SW480 (cell line): ENCODE results near the gene NEAT1.

Experiments
- DNase-seq: peaks from one replicate; pipeline ENCODE4 v3.0.0-alpha.2; 2016; ENCODE audit warnings: low spot score

The NEAT1 gene

DNA sequence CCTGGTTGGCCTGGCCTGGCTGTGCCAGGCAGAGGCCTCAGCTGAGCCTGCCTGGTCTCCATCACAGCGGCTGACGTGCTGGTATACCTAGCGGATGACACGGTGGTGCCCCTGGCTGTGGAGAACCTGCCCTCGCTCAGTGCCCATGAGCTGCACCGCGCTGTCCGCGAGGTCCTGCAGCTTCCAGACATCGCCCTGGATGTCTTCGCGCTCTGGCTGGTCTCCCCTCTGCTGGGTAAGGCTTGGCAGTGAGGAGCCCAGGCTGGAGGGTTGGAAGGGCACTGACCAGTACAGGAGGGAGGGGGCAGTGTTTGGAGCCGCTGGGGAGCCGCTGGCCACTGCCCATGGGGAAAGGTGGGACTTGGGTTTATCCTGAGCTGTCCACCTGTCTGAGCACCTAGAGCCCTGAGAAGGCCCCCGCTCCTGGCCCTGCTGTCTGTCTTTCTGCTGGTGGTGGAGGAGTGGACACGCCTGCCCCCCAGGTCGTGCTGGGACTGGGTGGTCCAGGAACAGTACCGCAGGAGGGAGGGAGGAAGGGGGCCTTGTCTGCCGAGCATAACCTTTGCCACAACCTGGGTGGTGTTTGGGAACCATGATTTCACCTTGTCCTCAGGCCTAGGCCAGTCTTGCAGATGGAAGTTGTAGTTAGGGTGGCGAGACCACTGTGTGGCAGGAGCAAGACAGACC lies 33.2 kb upstream of the NEAT1 start:
- DNase-seq = no peak

- DNase-seq = no peak
Measured at GRCh38 chr11:65390099-65390941, 32.3 kb upstream of the NEAT1 start.

GRCh38 chr11:65390996-65391395 lies 31.6 kb upstream of the NEAT1 start:
- DNase-seq = no peak

- DNase-seq = no peak
Measured at GRCh38 chr11:65392186-65392829, 30.3 kb upstream of the NEAT1 start.

GRCh38 chr11:65392899-65393298 lies 29.7 kb upstream of the NEAT1 start:
- no peak for DNase-seq

- no peak for DNase-seq
Measured at GRCh38 chr11:65393513-65394079, 29.0 kb upstream of the NEAT1 start.

GRCh38 chr11:65394125-65394536 lies 28.5 kb upstream of the NEAT1 start:
- no peak for DNase-seq

DNA sequence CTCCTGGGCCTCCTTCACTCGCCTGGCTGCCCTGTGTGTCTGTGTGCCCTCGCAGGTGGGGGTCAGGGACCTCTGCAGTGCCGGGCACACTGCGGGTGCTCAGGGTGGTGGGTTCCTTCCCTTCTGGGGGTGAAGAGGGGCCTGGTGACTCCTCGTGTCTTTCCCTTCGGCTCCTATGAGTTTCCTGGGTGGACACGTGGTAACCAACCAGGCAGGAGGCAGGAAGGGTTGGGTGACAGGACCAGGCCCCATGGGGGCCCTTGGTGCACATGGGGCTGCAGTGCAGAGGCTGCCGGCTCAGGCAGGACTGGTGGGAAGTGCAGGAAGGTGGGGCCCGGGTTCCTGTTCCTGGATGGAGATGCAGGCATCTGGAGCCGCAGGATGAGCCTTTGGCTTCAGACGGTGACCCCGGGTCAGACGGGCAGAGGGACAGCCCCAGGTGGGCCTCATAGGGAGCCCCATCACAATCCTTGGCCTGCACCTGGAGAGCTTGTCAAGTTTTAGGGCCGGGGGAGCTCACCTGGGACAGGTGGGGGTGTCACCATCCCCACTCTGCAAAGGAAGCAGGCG lies 26.6 kb upstream of the NEAT1 start:
- DNase-seq = no peak

GRCh38 chr11:65396769-65397745 lies 25.5 kb upstream of the NEAT1 start:
- no peak for DNase-seq

DNA sequence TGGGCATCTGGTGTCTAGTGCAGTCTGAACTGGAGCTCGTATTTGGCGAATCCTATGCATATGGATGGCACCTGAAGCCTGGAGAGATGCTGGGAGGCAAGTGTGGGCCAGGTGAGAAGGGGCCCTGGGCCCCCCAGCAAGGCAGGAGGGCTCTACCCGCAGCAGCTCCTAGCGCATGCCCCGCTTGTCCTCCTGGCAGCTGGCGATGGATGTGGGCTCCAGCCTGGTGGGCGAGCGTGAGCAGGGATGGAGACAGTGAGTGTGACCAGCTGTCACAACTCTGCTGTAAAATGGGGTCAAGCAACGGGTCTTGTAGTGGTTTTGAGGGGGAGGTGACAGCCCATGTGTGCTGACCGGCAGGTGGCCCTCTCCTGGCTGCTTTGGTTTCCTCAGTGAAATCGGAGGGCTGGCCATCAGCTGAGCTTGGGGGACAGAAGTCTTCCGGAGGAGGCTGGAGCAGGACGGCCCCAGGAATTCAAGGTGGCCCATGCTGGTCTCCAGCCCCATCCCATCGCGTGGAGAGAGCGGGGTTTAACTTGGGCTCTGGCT lies 24.2 kb upstream of the NEAT1 start:
- no peak for DNase-seq

GRCh38 chr11:65399249-65399648 lies 23.3 kb upstream of the NEAT1 start:
- DNase-seq = no peak

DNA sequence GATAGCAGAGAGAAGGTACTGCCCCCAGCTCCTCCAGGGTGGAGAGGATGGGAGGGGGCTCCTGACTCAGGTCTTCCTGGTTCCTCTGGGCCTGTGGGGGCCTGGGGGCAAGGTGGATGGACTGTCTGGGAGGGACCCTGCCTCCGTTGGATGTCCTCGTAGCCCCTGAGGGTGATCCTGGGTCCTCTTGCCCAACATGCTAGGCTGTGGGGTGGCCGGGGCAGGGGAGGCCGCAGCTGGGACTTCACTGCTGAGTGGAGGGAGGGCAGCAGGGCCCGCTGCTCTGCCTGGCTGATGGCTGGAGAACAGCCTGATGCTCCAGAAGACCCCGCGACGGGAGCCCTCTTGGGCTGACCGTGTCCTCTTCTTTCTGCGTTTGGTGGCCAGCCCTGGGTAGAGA lies 22.8 kb upstream of the NEAT1 start:
- no peak for DNase-seq

- no peak for DNase-seq
Measured at GRCh38 chr11:65400307-65401072, 22.1 kb upstream of the NEAT1 start.

DNA sequence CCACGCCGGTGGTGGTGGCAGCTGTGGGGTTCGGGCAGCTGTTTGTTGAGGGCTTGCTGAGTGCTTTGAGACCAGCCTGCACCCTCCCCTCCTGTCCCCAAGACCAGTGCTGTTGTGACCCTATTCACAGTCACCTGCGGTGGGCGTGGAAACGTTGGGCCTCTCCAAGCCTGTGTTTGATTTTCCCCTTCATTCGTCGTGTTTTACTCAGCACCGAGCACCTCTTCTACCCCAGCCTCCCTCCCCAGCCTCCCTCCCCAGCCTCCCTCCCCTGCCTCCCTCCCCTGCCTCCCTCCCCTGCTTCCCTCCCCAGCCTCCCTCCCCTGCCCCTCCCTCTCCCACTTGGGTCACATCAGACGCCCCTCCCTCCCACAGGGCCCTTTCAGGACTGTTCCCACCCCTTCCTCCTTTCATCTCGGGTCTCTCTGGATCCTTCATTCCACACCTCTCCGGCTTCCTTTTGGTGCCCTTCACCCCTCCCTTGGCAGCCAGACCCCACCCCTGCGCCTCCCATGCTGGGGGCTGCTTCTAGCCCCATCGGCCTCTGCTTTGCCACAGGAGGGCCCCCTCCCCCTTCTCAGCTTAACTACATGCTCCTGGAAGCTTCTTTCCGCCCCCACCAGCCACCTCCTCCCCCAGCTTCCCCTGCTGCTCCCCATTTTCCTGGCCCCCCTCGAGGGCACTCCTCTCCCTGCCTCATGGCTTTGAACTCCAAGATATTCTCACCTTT lies 21.4 kb upstream of the NEAT1 start:
- DNase-seq = no peak

DNA sequence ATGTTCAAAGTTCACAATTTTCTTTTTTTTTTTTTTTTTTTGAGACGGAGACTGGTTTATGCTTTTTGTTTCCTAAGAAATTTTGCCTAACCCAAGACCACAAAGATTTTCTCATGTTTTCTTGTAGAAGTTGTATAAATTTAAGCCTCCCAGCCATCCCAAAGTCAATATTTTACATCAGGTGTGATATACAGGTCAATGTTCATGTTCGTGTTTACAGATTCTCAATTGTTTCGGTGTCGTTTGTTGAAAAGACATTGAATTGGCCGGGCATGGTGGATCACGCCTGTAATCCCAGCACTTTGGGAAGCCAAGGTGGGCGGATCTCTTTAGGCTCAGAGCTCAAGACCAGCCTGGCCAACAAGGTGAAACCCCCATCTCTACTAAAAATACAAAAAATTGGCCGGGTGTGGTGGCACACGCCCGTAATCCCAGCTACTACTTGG lies 20.8 kb upstream of the NEAT1 start:
- DNase-seq = no peak

- no peak for DNase-seq
Measured at GRCh38 chr11:65402790-65403189, 19.8 kb upstream of the NEAT1 start.

DNA sequence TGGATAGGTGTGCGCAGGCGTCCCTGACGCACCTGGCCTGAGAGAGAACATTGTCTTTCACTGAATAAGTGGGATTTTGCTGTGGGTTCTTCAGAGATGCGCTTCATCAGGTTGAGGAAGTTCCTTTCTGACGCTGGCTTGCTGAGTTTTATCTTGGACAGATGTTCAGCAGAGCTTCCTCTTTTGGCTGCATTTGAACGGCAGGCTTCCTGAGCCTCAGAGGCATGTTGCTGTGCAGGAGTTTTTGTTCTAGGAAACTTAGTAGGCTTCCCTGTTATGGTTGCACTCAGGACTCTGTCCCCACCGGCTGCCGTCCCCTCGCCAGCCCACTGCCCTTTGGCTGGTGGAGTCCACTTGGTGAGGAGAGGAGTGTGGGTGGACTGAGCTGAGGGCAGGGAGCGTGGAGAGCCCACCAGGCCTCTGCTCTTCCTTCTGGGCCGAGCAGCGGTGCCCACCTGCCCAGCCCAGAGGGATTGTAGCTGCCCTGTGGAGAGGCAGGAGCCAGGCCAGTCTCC lies 18.9 kb upstream of the NEAT1 start:
- DNase-seq = no peak

- DNase-seq = no peak
Measured at GRCh38 chr11:65404210-65404609, 18.4 kb upstream of the NEAT1 start.
